Measurements from ENCODE around the gene ARAP1. TPM values are rescaled to one million over a fixed set of nuclear protein-coding genes. Genes with fewer than 3 reads are reported as not detected.

Gene ARAP1
- total RNA-seq, 2 donors from 2014 or later = 74.4 to 88.3 TPM

DNA sequence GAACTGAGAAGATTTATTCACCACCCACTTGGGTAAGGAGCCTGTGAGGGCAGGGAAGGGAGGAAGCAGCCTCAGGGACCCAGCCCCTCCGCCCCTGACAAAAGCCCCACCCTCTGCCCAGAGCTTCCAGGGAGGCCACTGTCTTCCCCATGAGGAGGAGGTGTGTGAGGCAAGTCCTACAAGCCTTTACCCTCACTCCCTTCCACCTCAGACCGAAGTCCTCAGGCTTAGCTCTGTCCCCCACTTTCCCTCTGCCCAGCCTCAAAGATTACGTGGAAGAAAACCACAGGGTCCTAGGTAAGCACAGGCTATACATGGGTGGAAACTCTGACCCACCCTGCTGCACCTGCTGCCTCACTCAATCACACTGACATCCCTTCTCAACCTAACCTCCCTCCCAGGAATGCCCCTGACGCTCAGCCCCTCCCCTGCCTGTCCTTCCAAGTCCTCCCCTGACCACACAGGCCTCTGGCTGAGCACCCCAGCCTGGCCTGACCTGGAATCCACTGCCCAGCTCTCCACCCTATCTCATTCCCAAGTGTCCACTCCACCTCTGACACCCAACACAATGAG, 3.6 kb upstream of the ARAP1 start:
- H3K27ac ChIP-seq (ENCODE audit: low read depth, low read length) = no peak overlapping the region
- H3K27me3 Mint-ChIP-seq (ENCODE audit: insufficient read depth) = peaks cover 26% of the 10 kb centered on the region
- H3K9me3 ChIP-seq (ENCODE audit: control insufficient read depth, low read length) = no peaks in the 10 kb centered on the region
- TF ChIP-seq CTCF (conservative IDR thresholded peaks at IDR 0.05) = no peak
- H3K27ac Mint-ChIP-seq = no peak overlapping the region
- no peak for DNase-seq
- no peaks in the 10 kb centered on the region for H3K36me3 ChIP-seq (ENCODE audit: control insufficient read depth, insufficient read depth, low read length)
- H3K9me3 Mint-ChIP-seq = no peaks in the 10 kb centered on the region
- H3K36me3 Mint-ChIP-seq (ENCODE audit: low read depth) = peaks cover 21% of the 10 kb centered on the region
- no peak overlapping the region for H3K4me3 ChIP-seq (ENCODE audit: low read length)
- H3K4me1 Mint-ChIP-seq = peaks cover 12% of the 10 kb centered on the region
- H3K4me3 Mint-ChIP-seq = no peak overlapping the region
- H3K27me3 ChIP-seq (ENCODE audit: control insufficient read depth, insufficient read depth, low read length, poor library complexity, severe bottlenecking) = no peaks in the 10 kb centered on the region
- WGBS, 2 experiments (ENCODE audit: insufficient coverage in 1 of 2, insufficient read length in 1 of 2) = 94% methylated on average over 4 of the region's 4 CpGs; no CpG with 5 or more reads in 1 of the 2 experiments
- no peak overlapping the region for H3K9ac ChIP-seq (ENCODE audit: extremely low read depth, low read length, poor library complexity, severe bottlenecking)
- peaks cover 2% of the 10 kb centered on the region for H3K4me1 ChIP-seq (ENCODE audit: control insufficient read depth, insufficient read depth, low read length)

- H3K4me3 ChIP-seq (ENCODE audit: low read length) = no peak overlapping the region
- WGBS, 2 experiments (ENCODE audit: insufficient coverage in 1 of 2, insufficient read length in 1 of 2) = 95 to 97% methylated on average over 37 to 48 of the region's 48 CpGs
- TF ChIP-seq CTCF (conservative IDR thresholded peaks at IDR 0.05) = no peak
- H3K4me1 ChIP-seq (ENCODE audit: control insufficient read depth, insufficient read depth, low read length) = peaks cover 6% of the 10 kb centered on the region
- Mint-ChIP-seq H3K27me3 (ENCODE audit: insufficient read depth) (peaks cover 26% of the 10 kb centered on the region), H3K4me3 (no peak overlapping the region), H3K36me3 (ENCODE audit: low read depth) (peaks cover 21% of the 10 kb centered on the region), H3K9me3 (no peaks in the 10 kb centered on the region), H3K4me1 (peaks cover 14% of the 10 kb centered on the region), H3K27ac (no peak overlapping the region)
- H3K27me3 ChIP-seq (ENCODE audit: control insufficient read depth, insufficient read depth, low read length, poor library complexity, severe bottlenecking) = no peaks in the 10 kb centered on the region
- no peaks in the 10 kb centered on the region for H3K9me3 ChIP-seq (ENCODE audit: control insufficient read depth, low read length)
- no peak for DNase-seq
- H3K36me3 ChIP-seq (ENCODE audit: control insufficient read depth, insufficient read depth, low read length) = no peaks in the 10 kb centered on the region
- H3K9ac ChIP-seq (ENCODE audit: extremely low read depth, low read length, poor library complexity, severe bottlenecking) = no peak overlapping the region
- no peak overlapping the region for H3K27ac ChIP-seq (ENCODE audit: low read depth, low read length)
Measured at GRCh38 chr11:72754544-72755155, 2.4 kb upstream of the ARAP1 start.

DNA sequence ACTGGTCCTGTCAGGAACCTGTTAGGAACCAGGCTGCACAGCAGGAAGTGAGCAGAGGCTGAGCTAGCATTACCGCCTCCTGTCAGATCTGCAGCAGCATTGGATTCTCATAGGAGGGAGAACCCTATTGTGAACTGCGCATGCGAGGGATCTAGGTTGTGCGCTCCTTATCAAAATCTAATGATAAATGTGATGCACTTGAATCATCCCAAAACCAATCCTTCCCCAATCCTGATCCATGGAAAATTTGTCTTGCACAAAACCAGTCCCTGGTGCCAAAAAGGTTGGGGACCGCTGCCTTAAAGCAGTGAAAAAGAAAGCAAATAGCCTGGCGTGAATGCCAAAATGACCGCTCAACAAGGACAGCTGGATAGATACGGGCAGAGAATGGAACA, 1.9 kb upstream of the ARAP1 start:
- Histone ChIP-seq H3K9me3 (ENCODE audit: control insufficient read depth, low read length) (no peaks in the 10 kb centered on the region), H3K4me3 (ENCODE audit: low read length) (no peak overlapping the region), H3K27ac (ENCODE audit: low read depth, low read length) (no peak overlapping the region), H3K4me1 (ENCODE audit: control insufficient read depth, insufficient read depth, low read length) (peaks cover 6% of the 10 kb centered on the region), H3K36me3 (ENCODE audit: control insufficient read depth, insufficient read depth, low read length) (no peaks in the 10 kb centered on the region), H3K9ac (ENCODE audit: extremely low read depth, low read length, poor library complexity, severe bottlenecking) (no peak overlapping the region), H3K27me3 (ENCODE audit: control insufficient read depth, insufficient read depth, low read length, poor library complexity, severe bottlenecking) (no peaks in the 10 kb centered on the region)
- no peak for DNase-seq
- Mint-ChIP-seq H3K27me3 (ENCODE audit: insufficient read depth) (peaks cover 26% of the 10 kb centered on the region), H3K9me3 (no peaks in the 10 kb centered on the region), H3K4me3 (no peak overlapping the region), H3K4me1 (peaks cover 14% of the 10 kb centered on the region), H3K27ac (no peak overlapping the region), H3K36me3 (ENCODE audit: low read depth) (peaks cover 23% of the 10 kb centered on the region)
- WGBS, 2 experiments (ENCODE audit: insufficient coverage in 1 of 2, insufficient read length in 1 of 2) = 86 to 91% methylated on average over 7 to 8 of the region's 8 CpGs
- TF ChIP-seq CTCF (conservative IDR thresholded peaks at IDR 0.05) = no peak

Measured in endodermal cell (in vitro differentiated cells).